GM21381 (cell line): Measurements from ENCODE around the gene DISP2.

ENCODE experiments used
- ATAC-seq: cut with Tn5 transposase; IDR thresholded peaks from one replicate; pipeline ENCODE4 v1.9.1; 2021; ENCODE audit warnings: mild to moderate bottlenecking, moderate library complexity; ENCODE audit not compliant: unreplicated experiment

DISP2 gene

DNA sequence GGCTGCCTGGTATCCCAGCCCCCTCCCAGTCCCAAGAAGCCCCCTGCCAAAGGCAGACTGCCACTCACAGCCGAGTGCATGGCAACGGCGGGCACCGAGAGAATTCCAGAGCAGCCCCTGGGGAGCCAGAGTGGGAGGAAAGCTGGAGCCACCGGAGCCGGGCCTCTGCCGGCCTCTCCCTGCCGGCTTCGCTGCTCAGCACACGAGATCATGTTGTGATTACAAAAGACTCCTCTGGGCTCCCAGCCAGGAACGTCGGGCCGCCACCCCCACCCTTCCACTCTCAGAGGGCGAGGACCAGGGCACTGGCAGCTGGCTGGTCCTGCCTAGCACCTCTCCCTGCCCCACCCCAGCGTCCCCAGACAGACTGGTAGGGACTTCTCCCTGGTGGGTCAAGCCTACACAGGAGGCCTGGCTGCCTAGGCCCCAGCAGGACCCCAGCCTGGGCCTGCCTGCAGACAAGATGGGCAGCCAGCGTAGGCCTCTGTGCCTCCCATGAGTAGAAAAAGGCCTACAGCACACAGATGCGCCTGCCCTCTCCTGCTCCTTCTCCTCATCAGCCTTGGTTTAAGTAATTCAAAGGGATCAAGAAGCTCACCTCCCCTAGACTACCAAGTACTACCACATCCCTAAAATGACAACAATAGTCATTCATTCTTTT is 17.1 kb upstream of the DISP2 start, which contains the start of gene CCDC9B:
Gene CCDC9B, minus strand, starts transcription at position 200 of the 661 bp plus-strand sequence. Its CDS starts 120 bp downstream, at position 80.
- no peak for ATAC-seq

GRCh38 chr15:40342416-40343320 is 15.4 kb upstream of the DISP2 start:
- no peak for ATAC-seq

DNA sequence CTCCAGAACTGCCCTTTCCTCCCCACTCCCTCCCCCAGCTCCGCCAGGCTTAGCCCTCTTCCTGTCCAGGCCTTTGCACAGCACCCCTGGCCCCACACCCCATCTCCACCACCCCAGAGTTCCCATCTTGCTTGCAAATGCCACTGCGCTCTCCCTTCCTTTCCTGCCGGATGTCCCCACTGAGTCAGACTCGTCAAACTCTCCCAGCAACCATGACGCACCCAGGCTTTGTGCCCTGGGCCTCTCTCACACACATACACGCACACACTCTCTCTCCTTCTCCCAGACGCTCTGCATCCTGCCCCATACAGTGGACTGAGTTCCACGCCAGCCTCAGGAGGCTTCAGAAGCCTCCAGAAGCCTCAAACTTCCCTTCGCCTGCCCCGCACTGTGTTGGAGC is 14.5 kb upstream of the DISP2 start:
- no peak for ATAC-seq

DNA sequence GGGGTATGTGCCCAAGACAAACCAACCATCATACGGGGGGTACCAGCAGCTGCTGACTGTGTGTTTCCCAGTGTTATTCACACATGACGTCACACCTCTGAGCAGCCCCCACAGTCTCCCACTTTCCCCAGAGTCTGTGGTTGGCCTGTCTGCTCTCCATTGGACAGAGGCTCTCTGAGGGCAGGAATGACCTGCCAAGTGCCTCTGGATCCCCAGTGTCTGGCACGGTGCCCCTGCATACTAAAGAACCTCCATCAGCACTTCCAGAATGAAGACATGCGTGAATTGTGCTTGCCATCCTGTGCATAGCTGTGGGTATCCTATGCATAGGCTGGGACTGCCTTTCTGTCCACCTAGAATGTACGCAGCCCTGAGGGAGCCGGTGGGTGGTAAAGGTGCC is 13.8 kb upstream of the DISP2 start:
- no peak for ATAC-seq

- ATAC-seq, result no peak
Measured at GRCh38 chr15:40344631-40345120, 13.3 kb upstream of the DISP2 start.

- ATAC-seq, result no peak
Measured at GRCh38 chr15:40345225-40345866, 12.7 kb upstream of the DISP2 start.

GRCh38 chr15:40345867-40346578 is 12.0 kb upstream of the DISP2 start:
- no peak for ATAC-seq

- no peak for ATAC-seq
Measured at GRCh38 chr15:40346579-40347558, 11.2 kb upstream of the DISP2 start.

GRCh38 chr15:40347559-40348473 is 10.2 kb upstream of the DISP2 start:
- ATAC-seq, result no peak

- ATAC-seq, result no peak
Measured at GRCh38 chr15:40348474-40348870, 9.5 kb upstream of the DISP2 start.

GRCh38 chr15:40349163-40349562 is 8.9 kb upstream of the DISP2 start:
- no peak for ATAC-seq

DNA sequence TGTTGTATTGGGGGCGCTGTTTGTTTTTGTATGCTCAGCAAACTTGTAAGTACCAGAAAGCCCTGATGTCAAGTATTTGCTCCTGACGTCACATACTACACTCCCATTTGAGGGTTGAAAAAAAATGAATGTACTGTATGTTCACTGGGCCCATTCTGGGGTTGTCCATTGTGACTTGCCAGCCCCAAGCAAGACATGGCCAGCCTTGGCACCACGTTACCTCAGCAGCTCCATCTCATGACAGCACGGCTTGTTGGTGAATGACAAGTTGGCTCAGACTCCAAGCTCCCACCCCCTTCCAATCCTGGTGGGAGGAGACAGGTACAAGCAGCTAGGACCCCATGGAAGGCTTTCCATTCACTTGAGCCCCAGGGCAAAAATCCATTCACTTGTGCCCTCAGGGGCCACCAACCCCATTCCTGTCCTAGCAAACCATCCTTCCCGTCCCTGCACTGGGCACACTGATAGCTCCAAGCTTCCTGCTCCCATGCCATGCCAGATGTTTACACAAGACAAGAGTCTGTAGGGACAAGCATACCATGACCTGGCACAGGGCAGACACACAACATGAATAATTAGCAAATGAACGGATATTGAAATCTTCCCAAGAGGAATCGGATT is 5.6 kb upstream of the DISP2 start:
- ATAC-seq, result no peak

DNA sequence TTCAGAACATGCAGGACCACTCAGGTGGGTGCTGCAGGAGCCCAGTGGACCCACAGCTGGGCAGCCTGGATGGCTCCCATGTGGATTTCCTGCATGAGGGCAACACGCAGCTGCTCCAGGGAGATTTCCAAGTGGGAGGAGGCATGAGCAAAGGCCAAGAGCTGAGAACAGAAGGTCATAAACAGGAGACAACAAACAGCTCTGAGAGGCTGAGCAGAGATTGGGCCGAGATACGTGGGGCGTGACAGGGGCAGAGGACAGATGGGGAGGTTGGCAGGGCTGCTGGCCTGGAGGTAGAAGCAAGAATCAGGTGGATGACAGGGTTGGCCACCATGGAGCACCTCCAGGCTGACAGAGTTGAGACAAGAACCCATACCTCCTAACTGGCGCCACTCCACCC is 4.3 kb upstream of the DISP2 start:
- no peak for ATAC-seq

- ATAC-seq, result no peak
Measured at GRCh38 chr15:40354408-40355171, 3.4 kb upstream of the DISP2 start.

DNA sequence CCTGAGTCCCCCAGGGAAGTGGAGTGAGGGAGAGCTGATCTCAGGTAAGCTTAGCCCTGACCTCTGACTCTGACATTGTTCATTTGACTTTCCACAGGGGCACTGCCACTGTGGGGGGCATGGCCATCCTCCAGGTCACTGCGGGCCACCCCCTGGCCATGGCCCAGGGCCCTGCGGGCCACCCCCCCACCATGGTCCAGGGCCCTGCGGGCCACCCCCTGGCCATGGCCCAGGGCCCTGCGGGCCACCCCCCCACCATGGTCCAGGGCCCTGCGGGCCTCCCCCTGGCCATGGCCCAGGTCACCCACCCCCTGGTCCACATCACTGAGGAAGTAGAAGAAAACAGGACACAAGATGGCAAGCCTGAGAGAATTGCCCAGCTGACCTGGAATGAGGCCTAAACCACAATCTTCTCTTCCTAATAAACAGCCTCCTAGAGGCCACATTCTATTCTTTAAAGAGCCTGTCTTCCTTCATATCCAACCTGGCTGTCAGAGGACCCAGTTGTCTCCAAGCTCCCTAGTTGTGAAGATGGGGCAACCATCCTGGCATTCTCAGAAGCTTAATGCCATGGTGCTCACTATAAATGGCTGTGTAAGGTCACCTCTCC is 1.9 kb upstream of the DISP2 start:
- ATAC-seq, result no peak

DNA sequence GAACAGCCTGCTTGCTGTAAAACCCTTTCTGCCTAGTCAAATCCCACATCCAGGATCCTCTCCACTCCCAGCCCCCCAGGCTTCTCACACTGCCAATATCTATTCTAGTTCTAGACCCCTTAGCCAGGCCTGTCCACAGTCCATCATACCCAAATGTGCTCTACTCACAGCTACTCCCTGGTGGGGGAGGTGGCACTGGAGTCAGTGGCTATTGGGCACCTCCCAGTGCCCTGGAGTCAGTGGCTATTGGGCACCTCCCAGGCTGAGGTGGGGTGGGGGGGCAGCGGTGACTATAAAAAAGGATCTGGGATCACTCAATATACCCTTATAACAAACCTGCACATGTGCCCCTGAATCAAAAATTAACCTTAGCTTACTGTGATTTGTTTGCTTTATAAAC is 773 bp upstream of the DISP2 start:
- no peak for ATAC-seq
